Measurements from ENCODE around the gene ABCB11. TPM values are rescaled to one million over a fixed set of nuclear protein-coding genes. Genes with fewer than 3 reads are reported as not detected.

Gene ABCB11
- total and polyA plus RNA-seq, 10 of the 15 experiments (the other 5 are each of a cell fraction or from before 2014, with no cell fraction given): not detected

GRCh38 chr2:168920504-168921157 lies 110.5 kb downstream of the ABCB11 start:
- Histone ChIP-seq H3K4me3 (no peak overlapping the region), H3K27ac (ENCODE audit: control insufficient read depth, insufficient read depth) (no peak overlapping the region), H4K20me1 (ENCODE audit: control insufficient read depth, insufficient read depth) (no peaks in the 10 kb centered on the region), H3K36me3 (ENCODE audit: control insufficient read depth in 2 of 2, insufficient read depth in 2 of 2, low read length in 1 of 2) (no peaks in the 10 kb centered on the region), H3K4me2 (ENCODE audit: control insufficient read depth, insufficient read depth) (no peak overlapping the region), H3K4me1 (ENCODE audit: control insufficient read depth, insufficient read depth, low read length) (no peaks in the 10 kb centered on the region), H3K27me3 (replicated peaks in 1 of 2; ENCODE audit: control insufficient read depth in 2 of 2, insufficient read depth in 2 of 2, low read length in 1 of 2) (peaks cover 0 to under 1% of the 10 kb centered on the region in 2 experiments; a peak in 2 of 4 replicates), H3K9ac (ENCODE audit: control insufficient read depth, insufficient read depth, low read length) (no peak overlapping the region), H3K9me3 (replicated peaks; ENCODE audit: control insufficient read depth, insufficient read depth, low read length) (no peaks in the 10 kb centered on the region), H3K79me2 (ENCODE audit: control insufficient read depth, insufficient read depth, low read length) (no peaks in the 10 kb centered on the region), H2AFZ (ENCODE audit: control insufficient read depth, low read depth, low read length) (no peak overlapping the region)
- intact Hi-C loops (cut with micrococcal nuclease; ENCODE audit: unreplicated experiment): loop anchor here (1.0 kb wide), 4 partner anchors 147 to 784 kb away; no protein-coding TSS in a partner anchor
- CTCF ChIA-PET: interaction anchor here (1.1 to 3.5 kb wide), 6 partner anchors 139 to 574 kb away, joined by 3 to 21 read pairs (median 6); no protein-coding TSS in a partner anchor
- RAD21 ChIA-PET (ENCODE audit: unreplicated experiment): no interaction called here
- TF ChIP-seq RAD21 (IDR thresholded peaks at IDR 0.05; ENCODE audit: insufficient read depth, low read depth, low read length) (peak; percentile 74), CTCF (IDR thresholded peaks at IDR 0.05 in 2 of 3, conservative IDR thresholded peaks at IDR 0.05 in 1 of 3; ENCODE audit: control insufficient read depth in 2 of 3, extremely low read depth in 1 of 3, insufficient read depth in 1 of 3, low read depth in 3 of 3, low read length in 3 of 3) (peak; percentile 35 to 61 (median 56); a peak in 5 of 6 replicates), SMC3 (IDR thresholded peaks at IDR 0.05; ENCODE audit: borderline replicate concordance, low read length) (peak; percentile 66; the same call in 1 of the 2 replicates), ETV6 (conservative IDR thresholded peaks at IDR 0.05 in 1 of 2, IDR thresholded peaks at IDR 0.05 in 1 of 2; ENCODE audit: borderline replicate concordance in 1 of 2, low read depth in 1 of 2) (no peak)
- BruUV-seq (replicated peaks): no TSS peak
- no peak for DNase-seq (ENCODE audit: low read depth, low spot score)
- peak; percentile 63 for ATAC-seq
- WGBS (ENCODE audit: insufficient coverage, insufficient replicate concordance, low lambda C conversion rate, missing lambda C conversion rate): 0% methylated on average over 4 of the region's 4 CpGs
- in situ Hi-C loops (cut with MboI): loop anchor here (5.0 kb wide), 1 partner anchor 783 kb away; no protein-coding TSS in a partner anchor
- POLR2A ChIA-PET: no interaction called here
- peak; percentile 84 for FAIRE-seq
- SMC1A ChIA-PET (ENCODE audit: uncharacterized antibody, unreplicated experiment): interaction anchor here (0.9 to 1.5 kb wide), 4 partner anchors 121 to 338 kb away, joined by 3 to 7 read pairs (median 4); no protein-coding TSS in a partner anchor

Data from GM12878 (cell line).